Activated effector memory CD4-positive, alpha-beta T cell treated with anti-CD3 and anti-CD28 coated beads, Interleukin-2, amount 50 U/mL, for 16 hours (primary cell): ENCODE data around the gene PHF2.

Source experiments
- DNase-seq: peaks from one replicate; pipeline ENCODE4 v3.0.0-alpha.2; 2020

Gene PHF2

DNA sequence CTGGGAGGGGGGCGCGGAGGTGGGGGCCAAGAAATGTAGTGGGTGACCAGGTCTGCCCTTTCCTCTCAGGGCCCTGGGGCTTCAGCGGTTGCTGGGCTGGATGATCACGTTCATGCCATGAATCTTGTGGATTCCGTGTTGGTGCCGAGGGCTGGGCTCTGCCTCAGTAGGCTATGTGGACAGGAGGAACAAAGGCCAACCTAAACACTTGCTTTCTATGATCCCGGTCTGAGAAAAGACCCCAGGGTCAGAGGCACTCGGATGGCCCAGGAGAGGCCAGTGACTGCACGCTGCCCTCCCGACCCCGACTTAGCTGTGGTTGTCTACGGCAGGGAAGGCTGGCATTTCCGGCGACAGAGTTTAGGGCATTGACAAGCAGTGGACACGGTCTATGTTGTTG lies 26.6 kb downstream of the PHF2 start:
- peak; percentile 54 for DNase-seq

DNA sequence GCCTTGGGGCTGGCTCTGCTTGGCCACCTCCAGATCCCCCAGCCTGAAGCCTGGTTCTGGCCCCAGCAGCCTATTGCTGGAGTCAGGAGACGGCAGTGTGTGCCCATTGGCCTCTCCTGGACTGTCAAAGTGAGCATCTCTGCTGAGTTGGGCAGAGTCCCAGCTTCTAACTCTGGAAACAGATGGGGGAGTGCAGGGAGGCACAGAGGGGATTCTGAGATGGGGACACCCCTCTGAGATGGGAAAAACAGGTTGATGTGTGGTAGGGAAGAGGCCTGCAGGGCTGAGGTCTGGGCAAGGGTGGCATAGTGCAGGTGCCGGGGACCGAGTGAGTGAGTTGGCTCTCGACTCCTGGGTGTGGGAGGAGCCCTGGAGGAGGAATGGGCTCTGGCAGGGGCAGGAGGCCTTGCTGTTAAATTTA lies 27.5 kb downstream of the PHF2 start:
- no peak for DNase-seq

DNA sequence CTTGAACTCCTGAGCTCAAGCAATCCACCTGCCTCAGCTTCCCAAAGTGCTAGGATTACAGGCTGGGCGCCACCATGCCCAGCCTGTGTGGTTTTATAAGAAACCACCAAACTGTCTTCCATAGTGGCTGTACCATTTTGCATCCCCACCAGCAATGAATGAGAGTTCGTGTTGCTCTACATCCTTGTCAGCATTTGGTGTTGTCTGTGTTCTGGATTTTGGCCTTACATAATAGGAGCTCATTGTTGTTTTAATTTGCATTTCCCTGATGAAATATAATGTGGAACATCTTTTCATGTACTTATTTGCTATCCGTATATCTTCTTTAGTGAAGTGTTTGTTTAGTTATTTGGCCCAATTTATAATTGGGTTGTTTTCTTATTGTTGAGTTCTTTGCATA lies 29.8 kb downstream of the PHF2 start:
- no peak for DNase-seq

DNA sequence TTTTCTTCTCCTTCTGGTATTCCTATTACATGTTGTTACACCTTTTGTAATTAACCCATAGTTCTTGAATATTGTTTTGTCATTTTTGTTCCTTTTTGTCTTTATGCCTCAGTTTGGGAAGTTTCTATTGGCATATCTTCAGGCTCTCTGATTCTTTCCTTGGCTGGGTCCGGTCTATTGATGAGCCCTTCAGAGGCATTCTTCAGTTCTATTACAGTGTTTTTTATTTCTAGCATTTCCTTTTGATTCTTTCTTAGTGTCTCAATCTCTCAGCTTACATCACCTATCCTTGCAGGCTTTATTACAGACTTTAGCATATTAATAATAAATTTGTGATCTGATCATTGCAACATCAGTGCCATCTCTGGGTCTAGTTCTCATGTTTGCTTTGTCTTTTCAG lies 33.8 kb downstream of the PHF2 start:
- DNase-seq = no peak

DNA sequence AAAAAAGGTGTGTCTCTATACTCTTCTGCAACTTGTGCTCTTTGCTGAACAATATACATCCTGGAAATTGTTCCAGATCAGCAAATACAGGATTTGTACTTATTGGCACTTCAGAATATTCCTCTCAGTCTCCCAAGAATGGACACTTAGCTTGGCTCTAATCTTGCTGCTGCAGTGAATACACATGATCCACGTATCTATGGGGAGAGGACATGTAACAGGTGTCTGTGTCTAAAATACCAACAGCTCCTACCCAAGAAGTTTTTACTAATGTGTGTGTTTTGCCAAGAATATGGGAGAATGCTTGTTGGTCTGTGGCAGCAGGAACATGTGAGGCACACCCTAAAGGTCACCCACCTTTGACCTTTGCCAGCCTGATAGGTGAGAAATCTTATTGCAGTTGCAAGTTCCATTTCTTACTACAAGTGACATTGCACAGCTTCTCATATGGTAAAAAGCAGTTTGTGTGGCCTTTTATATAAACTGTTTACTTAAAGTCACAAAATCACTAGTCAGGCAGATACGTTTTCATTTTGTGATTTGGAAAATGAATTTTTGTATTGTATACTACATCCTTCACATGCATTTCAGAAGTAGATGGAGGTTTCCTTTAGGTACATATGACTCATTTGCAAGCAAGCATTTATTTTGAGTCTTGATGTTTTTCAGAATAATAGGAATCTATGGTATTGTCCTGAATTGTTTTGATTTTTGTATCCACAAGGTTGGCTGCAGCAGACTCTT lies 35.8 kb downstream of the PHF2 start:
- no peak for DNase-seq

DNA sequence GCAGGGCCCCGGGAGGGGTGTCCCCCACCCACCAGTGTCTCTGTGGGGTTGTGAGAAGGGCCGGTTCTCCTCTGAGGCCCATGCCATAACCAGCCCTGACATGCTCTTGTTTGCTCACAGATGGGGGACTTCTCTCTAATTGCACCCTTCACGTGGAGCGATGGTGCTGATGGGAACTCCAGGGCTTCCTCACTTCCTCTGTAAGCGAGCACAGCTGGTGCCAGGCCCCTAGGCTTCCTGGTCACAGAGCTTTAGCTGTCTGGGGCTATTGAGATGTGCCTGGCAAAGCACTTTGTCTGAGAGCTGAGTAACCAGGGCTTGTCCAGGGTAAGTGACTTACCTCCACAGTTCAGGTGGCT lies 36.4 kb downstream of the PHF2 start:
- no peak for DNase-seq

DNA sequence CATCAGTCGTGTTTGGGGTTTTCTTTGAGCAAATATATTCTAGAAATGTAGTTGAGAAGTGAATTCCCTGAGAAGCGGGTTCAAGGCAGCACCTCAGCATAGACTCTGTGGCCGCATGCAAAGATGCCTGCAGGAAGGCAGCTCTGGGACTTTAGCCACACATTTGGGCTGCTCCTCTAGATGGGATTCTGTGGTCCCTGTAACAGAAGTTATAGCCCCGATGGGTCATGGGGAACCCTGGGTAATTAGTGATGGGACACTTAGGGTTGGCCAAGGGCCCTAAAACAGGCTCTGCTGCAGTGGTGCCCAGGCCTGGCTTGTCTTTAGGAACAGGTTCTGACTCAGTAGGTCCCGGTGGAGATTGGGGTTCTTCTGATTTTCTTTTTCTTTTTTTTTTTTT lies 36.8 kb downstream of the PHF2 start:
- no peak for DNase-seq

DNA sequence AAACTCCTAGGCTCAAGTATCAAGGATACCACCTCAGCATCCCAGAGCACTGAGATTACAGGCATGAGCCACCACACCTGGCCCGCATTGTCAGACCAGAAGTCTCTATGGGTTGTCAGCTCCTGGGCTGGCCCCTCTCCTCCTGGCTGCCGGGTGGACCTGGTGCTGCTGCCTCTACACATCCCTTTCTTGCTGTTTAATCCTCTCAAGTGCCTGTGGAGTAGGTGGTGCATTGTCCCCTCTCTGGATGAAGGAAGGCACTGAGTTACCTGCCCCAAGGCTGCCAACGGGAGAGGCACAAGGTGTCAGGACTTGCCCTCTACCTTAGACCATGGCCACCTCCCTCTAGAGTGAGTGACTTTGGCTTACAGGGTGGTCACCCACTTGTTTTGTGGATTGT lies 37.4 kb downstream of the PHF2 start:
- no peak for DNase-seq

DNA sequence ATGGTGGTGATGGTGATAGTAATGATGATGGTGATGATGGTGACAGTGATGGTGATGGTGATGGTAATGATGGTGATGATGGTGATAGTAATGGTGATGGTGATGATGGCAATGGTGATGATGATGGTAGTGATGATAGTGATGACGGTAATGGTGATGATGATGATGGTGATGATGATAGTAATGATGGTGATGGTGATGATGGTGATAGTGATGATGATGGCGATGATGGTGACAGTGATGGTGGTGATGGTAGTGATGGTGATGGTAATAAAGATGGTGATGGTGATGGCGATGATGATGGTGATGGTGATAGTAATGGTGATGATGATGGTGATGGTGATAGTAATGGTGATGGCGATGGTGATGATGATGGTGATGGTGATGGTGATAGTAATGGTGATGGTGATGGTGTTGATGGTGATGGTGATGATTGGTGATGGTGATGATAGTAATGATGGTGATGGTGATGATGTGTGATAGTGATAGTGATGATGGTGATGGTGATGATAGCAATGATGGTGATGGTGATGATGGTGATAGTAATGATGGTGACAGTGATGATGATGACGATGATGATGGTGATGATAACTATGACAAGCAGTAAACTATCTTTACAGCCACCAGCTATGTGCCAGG lies 38.6 kb downstream of the PHF2 start:
- no peak for DNase-seq

DNA sequence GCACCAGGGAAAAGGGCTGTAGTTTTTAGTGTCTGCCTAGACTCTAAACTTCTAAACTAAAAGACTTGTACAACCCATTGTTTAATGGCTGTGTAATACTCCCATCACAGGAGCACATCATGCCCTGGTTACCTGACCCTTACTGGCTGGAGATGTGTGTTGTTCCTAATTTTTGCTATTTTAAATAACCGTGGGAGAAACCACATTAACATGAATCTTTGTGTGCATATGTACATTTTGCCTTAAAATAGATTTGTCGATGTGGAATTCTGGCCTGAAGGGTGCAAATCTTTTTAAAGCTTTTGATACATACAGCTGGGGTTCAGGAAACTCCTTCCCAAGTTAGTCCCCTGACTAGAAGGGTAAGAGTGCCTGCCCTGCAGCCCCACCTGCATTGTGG lies 39.7 kb downstream of the PHF2 start:
- no peak for DNase-seq

DNA sequence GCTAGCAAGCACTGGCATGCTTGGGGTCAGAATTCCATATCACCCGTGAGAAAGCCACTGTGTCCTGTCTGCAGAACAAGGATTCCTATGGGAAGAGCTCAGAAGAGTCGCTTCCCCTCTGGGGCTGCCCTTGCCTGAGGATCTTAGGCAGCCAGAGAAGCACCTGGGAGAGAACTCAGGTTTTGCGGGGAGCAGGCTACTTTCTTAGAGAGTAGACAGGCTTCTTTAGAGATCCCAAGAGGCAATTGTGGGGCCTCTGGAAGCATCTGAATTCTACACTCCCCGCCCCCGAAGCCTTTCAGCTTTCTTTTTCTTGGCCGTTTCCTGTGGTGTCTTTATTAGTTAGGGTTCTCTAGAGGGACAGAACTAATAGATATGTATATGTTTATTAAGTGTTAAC lies 40.9 kb downstream of the PHF2 start:
- no peak for DNase-seq

DNA sequence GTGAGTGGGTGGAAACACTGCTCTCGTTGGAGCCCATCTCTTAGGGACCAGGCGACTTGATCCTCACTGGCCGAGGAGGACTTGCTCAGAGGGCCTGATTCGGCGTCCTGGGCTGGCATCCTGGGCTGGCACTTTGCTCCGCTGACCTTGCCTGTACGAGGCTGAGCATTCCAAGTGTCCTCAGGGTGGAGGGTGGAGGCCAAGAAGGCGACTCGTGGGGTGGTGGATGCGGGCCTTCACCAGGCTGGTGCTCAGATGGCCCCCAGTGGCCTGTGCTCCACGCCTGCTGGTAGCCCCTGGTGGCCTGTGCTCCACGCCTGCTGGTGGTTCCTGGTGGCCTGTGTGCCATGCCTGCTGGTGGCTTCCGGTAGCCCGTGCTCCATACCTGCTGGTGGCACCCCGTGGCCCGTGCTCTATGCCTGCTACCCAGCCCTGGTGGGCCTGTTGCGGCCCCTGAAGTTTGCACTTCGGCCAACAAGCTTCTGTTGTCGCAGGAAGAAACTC lies 42.9 kb downstream of the PHF2 start:
- DNase-seq = no peak

DNA sequence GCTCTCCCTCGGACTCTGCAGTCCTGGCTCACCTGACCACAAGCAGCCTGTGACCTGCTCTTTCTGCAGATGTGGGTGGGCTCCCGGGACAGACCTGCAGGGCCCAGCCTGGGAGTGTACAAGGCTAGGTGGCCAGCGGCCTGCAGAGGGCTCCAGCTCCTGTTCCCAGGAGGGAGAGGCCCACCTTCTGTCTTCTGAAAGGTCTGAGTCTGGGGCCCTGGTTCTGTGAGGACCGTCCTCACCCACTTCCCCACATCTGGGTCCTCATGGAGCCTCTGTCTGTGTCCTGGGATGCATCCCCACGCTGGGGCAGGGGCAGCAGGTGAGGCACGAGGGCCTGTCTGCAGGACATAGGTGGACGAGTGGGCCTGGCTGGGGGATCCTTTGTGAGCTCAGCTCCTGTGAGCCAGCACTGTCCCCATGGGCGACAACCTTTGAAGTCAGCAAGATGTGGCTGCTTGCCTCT lies 43.7 kb downstream of the PHF2 start:
- DNase-seq = no peak

DNA sequence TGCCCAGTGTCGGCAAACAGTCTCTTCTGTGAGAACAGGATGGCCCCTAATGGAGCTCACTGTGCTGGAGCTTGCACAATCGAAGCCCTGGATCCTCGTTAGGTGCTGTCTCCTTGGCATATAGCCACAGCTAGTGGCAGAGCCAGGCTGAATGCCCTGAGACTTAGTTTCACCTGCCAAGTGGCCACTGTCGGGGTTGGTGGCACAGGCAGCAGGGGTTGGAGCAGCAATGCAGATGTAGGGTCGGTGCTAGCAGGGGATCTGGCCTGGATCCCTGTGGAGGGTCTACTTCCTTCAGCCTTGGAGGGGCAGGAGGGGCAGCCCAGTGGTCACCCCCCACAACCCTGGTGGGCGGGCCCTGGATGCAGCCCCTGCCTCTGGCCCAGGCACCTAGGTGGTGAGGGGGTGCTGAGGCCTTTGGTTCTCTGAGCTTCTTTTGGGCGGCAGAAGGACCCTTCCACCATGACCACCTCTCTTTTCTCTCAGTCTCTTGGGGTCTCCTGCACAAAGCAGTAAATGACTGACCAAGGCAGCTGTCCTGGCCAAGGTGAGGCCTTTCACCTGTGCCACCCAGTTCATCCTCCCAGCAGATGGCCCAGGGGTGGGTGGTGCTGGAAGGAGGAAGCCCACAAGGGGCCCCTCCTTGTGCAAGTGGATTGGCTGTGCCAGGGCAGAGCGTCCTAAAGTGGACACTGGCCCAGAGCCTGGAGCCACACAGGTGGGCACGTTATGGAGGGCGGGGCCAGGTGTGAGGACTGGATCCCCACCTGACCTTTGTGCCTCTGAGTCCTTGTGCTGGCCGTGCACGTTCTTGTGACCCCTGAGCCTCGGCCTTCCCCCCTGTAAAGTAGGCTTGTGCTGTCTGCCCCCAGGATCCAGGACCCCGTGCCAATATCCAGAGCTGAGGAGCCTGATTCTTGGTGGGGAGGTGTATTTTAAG lies 44.8 kb downstream of the PHF2 start:
- no peak for DNase-seq

DNA sequence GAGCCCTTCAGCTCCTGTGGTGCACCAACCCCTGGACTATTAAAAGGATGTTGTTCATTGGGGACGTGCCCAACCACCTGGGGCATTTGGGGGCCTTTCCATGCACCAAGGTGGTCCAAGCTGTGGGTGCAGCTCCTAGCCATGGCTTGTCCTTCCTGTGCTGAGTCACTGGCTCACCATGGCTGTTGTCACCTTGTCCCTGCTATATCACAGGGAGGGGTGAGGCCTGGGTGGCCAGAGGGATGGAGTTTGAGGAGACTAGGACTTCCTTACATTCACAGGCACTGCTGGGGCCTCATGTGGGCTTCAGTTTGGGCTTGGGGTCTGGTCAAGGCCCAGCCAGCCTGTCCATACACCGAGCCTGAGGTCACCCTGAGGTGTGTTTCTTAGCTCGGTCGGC lies 45.5 kb downstream of the PHF2 start:
- DNase-seq = no peak

DNA sequence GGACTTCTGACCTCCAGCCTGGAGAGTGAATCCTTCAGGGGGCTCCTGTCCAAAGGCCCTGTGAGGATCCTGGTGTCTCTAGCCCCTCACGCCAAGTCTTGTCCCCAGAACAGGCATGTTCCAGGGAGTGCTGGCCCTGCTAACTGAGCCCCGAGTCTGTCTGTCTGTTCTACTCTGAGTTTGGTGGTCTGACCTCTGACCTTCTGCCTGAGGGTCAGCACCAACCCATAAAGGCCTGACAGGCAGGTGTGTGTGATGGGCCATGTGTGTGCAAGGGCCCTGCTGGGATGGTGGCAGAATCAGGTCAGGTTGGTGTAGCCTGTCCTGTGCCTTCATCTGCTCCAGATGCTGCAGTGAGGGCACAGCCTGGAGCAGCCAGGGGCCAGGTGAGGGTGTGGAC lies 46.3 kb downstream of the PHF2 start:
- DNase-seq = no peak

DNA sequence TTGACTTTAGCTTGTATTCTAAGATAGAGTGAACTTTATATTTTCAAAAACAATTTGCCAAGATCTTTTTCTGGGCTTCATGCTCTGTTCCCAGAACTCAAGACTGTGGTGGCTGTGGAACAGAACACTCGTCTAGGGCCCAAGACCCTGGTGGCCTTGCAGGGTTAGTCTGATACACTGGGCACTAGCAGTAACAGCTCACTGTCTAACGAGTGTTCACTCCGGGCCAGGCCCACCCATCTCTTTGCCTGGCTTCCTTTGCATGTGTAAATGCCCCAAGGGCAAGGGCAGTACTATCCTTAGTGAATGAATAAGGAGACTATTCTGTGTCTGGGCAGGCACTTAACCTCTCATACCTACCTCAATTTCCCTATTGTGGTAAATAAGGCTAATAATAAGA lies 47.4 kb downstream of the PHF2 start:
- DNase-seq = no peak

DNA sequence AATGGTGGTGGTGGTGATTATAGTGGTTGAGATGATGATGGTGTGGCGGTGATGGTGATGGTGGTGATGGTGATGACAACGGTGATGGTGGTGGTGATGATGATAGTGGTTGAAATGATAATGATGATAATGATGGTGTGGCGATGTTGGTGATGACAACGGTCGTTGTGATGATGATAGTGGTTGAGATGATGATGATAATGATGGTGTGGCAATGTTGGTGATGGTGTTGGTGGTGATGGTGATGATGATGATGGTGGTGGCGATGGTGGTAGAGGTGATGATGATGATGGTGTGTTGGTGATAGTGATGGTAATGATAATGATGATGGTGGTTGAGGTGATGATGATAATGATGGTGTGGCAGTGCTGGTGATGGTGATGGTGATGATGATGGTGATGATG lies 48.0 kb downstream of the PHF2 start:
- DNase-seq = no peak

DNA sequence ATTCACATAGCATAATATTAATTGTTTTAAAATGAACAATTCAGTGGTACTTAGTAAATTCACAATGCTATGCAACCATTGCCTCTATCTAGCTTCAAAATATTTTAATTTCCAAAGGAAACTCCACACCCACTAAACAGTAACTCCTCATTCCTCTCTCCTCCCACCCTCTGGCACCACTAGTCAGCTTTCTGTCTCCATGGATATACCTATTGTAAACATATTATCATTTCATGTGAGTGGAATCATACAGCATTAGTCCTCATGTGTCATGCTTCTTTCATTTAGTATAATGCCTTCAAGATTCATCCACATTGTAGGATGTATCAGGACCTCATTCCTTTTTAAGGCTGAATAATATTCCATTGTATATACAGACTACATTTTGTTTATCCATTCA lies 48.6 kb downstream of the PHF2 start:
- DNase-seq = no peak

DNA sequence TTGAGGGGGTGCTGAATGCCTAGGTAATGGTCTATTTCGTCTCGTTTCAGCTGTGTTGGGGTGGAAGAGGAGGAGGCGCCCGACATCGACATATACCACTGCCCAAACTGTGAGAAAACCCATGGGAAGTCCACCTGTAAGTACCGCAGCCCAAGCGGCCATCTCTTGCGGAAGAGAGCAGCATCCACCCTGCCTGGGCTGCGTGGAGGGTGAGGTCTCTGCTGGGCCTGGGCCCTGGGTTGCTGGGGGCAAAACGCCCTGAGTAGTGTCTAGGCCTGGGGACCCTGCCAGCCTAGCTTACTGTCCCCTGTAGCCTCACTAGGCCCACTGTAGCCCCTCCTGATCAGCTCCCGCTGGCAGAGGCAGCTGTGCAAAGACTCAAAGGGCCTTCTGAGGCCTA lies 53.5 kb downstream of the PHF2 start:
- DNase-seq = no peak

DNA sequence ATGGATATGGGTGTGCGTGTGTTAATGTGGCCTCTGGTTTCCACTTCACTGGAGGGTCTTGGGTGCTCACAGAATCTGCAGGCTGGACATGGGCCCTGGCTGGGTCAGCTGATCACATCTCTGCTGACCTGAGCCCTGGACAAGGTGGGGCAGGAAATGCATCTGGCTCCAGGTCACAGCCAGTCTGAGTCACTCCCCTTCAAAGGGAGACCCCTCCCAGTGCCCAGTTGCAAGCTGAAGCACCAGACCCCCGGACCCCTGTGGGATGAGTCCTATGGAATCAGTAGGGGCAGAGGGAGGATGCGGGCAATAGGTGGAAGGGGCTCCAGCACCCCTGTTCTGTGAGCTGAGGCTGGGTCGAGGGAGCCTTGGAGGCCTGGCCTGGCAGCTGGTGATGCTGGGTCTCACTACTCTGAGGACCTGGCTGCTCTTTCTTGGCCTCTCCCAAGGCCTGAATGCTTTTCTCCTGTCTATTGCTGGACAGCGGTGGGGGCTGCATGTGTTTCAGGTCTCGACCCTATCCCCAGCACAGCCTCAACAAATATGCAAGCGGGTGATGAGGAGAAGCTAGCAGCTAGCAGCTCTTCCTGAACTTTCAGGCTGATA lies 54.5 kb downstream of the PHF2 start:
- no peak for DNase-seq

DNA sequence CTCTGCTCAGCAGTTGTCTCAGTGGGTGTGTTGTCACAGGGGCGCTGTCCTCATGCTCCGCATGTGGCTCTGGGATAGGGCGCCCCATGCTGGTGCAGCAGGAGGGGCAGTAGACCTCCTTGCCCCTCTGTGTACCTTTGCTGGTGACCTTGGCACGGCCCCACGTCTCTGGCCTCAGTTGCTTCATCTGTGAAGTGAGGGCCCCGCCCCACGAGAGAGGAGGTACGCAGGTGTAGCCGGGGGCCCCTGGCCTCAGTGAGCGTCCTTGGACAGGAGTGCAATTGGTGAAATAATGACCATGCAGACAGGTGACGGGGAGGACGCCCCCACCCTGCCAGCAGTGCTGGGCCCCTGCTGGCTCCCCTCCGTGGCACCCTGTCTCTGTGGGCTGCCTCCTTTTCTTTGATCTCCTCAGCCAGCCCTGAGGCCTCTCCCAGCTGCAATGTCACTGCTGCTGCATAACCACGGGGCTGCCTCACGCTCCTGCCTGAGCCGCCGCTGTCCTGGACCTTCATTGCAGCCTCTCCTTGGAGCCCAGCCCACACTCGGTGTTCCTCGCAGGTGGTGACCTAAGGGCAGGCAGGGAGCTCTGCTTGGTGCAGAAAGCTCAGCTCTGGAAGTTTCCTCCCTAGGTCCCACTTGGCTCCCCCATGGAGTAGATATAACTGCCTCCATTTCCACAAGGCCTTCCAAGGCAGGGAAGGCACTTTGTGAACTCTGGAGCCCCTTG lies 57.3 kb downstream of the PHF2 start:
- DNase-seq = no peak
